LNCAP (cell line): Measurements from ENCODE around the gene NPAS3.

ENCODE experiments used
- TF ChIP-seq, protein P1 (sequence below): fragments of 450-650 bp; IDR thresholded peaks from 2 replicates; pipeline ENCODE4 v1.5.1; 2017; ENCODE audit warnings: mild to moderate bottlenecking

NPAS3 gene

GRCh38 chr14:33848009-33848408 lies 909.3 kb downstream of the NPAS3 start:
- TF ChIP-seq, protein P1, sequence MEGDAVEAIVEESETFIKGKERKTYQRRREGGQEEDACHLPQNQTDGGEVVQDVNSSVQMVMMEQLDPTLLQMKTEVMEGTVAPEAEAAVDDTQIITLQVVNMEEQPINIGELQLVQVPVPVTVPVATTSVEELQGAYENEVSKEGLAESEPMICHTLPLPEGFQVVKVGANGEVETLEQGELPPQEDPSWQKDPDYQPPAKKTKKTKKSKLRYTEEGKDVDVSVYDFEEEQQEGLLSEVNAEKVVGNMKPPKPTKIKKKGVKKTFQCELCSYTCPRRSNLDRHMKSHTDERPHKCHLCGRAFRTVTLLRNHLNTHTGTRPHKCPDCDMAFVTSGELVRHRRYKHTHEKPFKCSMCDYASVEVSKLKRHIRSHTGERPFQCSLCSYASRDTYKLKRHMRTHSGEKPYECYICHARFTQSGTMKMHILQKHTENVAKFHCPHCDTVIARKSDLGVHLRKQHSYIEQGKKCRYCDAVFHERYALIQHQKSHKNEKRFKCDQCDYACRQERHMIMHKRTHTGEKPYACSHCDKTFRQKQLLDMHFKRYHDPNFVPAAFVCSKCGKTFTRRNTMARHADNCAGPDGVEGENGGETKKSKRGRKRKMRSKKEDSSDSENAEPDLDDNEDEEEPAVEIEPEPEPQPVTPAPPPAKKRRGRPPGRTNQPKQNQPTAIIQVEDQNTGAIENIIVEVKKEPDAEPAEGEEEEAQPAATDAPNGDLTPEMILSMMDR, result no peak

- TF ChIP-seq, protein P1, result peak; percentile 82
Observed at GRCh38 chr14:33848706-33849454, 910.2 kb downstream of the NPAS3 start.

GRCh38 chr14:33849455-33849801 lies 910.7 kb downstream of the NPAS3 start:
- TF ChIP-seq, protein P1, result no peak

DNA sequence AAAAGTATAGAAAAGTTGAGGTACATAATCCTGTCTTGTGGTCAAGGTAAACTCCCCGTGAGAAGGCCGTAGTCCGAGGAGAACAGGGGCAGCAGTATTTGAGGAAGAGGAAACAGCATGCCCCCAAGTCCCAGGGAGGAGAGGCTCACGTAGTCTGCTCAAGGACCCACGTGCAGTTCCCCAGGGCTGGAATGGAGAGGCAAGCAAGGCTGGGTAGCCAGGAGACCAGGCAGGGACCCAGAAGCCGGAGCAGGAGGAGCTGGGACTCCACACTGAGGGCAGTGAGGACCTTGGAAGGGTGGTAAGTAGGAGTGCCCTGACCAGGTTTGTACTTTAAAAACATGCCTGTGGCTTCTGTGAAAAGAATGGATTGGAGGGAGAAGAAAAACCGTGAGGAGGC lies 912.1 kb downstream of the NPAS3 start:
- TF ChIP-seq, protein P1, result no peak

DNA sequence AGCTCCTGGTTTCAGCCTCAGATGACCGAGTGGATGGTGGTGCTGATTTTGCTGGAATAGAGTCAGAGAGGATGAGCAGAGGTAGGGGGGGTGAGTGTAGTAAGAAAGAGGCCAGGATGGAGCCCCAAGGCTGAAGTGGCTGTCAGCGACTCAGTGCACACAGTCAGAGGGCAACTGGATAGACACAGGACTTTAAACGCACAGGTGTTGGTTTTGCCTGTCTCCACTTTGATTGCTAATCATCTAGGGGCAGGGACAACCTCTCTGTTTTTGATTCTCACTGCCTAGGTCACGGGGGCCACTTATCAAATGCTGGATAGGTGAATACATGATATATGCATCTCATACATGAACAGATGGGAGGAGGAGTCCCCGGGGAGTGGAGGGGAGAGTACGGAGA lies 912.7 kb downstream of the NPAS3 start:
- TF ChIP-seq, protein P1, result no peak

GRCh38 chr14:33851931-33852330 lies 913.3 kb downstream of the NPAS3 start:
- TF ChIP-seq, protein P1, result no peak
